GM12873 (cell line): Measurements from ENCODE around the gene RABGAP1L.

Experiments
- TF ChIP-seq, protein P1 (sequence below): IDR thresholded peaks from 2 replicates; pipeline ENCODE4 v1.5.1; 2012; ENCODE audit warnings: low read depth, mild to moderate bottlenecking, moderate library complexity, low read length, control low read depth; ENCODE audit not compliant: insufficient read depth; ENCODE audit errors: missing control alignments

The RABGAP1L gene

DNA sequence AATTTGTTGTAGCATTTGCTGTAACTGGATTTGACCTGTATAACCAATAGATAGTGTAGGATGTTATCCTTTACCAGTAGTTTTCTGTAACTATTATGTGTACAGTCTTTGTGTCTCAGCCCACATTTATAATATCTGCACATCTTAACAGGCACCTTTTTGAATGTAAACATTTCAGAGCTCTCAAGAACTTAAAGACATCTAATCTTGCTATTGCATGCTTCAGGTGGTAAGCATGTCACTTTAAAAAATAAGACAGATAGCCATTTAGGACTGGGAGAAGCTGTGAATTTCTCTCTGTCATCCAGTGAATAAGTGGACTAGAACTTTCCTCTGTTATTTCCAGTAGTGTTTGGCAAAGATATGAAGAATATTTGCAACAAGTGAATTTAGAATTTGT is 265.8 kb downstream of the RABGAP1L start:
- TF ChIP-seq, protein P1, sequence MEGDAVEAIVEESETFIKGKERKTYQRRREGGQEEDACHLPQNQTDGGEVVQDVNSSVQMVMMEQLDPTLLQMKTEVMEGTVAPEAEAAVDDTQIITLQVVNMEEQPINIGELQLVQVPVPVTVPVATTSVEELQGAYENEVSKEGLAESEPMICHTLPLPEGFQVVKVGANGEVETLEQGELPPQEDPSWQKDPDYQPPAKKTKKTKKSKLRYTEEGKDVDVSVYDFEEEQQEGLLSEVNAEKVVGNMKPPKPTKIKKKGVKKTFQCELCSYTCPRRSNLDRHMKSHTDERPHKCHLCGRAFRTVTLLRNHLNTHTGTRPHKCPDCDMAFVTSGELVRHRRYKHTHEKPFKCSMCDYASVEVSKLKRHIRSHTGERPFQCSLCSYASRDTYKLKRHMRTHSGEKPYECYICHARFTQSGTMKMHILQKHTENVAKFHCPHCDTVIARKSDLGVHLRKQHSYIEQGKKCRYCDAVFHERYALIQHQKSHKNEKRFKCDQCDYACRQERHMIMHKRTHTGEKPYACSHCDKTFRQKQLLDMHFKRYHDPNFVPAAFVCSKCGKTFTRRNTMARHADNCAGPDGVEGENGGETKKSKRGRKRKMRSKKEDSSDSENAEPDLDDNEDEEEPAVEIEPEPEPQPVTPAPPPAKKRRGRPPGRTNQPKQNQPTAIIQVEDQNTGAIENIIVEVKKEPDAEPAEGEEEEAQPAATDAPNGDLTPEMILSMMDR = no peak

DNA sequence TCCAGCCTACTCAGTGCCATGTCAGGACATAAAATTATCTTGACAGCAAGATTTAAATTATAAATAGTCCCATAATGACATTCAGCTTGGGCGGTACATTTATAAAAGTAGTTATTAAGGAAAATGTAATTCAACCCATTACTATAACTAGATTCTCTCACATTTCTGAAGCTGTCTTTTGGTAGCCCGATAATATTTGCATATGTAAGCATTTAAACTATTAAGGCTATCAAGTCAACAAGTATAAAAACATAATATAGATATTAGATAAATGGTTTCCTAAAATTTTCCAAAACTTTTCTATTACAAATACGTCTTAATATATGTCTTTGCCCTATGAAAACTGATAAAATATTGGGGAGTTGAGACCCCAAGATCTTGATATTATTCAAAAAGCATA is 266.8 kb downstream of the RABGAP1L start:
- TF ChIP-seq, protein P1 = no peak

DNA sequence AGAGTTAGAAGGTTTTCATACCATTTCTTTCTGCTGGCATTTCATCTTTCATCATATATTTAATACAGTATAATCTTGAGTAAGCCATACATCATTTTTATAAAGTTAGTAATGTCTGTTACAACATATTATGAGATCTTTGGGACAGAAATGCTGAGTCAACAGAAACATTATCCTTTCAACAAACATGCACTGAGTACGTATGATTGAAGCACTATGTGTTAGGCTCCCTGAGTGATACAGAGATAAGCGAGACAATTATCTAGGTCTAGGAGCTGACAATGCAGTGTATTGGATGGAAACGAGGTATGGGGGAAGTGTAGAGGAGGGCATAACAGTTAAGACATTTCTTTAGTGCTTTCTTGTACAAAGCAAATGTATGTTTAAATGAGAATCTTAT is 268.7 kb downstream of the RABGAP1L start:
- TF ChIP-seq, protein P1 = no peak

DNA sequence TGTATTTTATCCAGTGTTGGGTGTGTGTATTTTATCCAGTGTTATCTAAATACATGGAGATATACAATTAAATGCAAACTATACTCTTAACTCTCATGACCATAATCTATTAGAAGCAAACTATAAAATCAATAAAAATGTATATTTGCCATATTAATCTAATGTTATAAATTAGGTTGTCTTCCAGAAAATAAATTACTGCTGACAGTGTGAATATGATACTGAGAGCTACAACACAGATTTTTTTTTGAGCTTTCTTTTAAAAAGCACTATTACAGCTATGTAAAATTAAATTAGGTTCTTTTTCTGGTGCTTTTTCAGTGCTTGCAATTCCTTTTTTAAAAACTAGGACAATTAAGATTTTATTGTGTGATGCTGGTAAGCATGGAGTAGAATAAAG is 269.4 kb downstream of the RABGAP1L start:
- TF ChIP-seq, protein P1 = no peak

DNA sequence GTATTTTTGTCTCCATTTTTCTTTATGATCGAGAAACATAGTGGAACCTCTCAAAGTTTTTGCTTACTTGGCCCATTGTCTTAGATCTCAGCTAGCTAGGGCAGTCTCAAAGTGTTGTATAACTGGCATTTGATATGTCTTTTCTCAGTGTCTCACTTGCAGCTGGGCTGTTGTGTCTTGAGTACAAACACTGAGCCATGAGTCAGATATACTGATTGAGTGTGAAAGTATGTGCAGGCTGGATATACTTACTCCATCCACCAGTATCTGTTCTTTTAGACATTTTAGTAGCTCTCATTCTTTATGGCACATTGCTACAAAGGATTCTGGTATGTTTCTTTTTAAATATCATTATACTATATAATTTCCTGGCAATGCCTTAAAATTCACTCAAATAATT is 274.1 kb downstream of the RABGAP1L start:
- TF ChIP-seq, protein P1 = no peak

DNA sequence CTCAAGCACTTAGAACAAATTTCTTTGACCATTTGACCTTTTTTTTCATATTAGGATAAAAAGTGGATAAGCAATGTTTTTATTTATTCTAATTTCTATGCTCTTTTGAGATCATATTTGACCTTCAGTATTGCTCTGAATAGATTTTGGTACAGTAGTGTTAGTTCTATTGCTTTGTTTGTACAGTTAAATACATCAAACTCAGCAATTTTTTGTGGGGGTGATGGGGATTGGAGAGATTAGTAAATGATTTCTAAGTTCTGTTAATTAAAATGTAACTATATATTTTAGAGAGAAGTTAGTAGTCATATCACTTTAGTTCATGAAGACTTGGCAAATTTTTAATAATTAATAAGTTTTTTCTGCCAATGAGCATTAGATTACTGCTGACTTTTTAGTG is 286.0 kb downstream of the RABGAP1L start:
- TF ChIP-seq, protein P1 = no peak

DNA sequence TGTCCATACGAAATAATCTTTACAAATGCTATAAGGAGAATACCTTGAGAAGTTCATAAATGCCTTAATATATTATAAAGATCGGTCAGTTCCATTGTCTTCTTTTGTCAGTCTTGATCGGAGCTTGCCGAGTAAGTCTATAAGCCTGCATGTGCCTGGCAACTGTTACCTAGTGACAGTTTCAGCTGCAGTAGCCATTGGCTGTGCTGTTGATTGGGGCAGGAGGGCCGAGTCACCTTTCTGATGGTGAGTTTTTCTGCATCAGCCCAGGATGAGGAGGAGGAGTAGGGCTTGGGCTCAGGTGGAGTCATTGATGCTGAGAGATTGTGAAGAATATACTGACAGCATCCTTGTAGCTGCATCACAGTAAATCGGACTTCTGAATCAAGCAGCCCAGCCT is 286.5 kb downstream of the RABGAP1L start:
- TF ChIP-seq, protein P1 = no peak
